Liver (tissue), 9 donors: Measurements from ENCODE around the gene BCAS1. TPM values are rescaled to one million over a fixed set of nuclear protein-coding genes. Genes with fewer than 3 reads are reported as not detected.

Source experiments
- DNase-seq: peaks from one replicate; pipeline ENCODE4 v3.0.0-alpha.2; 2017; ENCODE audit warnings: low spot score
- H3K27ac ChIP-seq, 2 donors: one replicate each; pipeline ENCODE4 v1.7.0; 2013; ENCODE audit warnings: inconsistent platforms in 2 of 2, low read length in 2 of 2, control low read depth in 1 of 2, low read depth in 1 of 2, mild to moderate bottlenecking in 1 of 2
- H3K27me3 ChIP-seq, 4 donors: one replicate each; pipeline versions ENCODE4 v1.6.1 to v1.7.0; 2013; ENCODE audit warnings: low read length in 3 of 4, inconsistent platforms in 1 of 4, mild to moderate bottlenecking in 1 of 4, moderate library complexity in 1 of 4; ENCODE audit not compliant: control insufficient read depth in 4 of 4, insufficient read depth in 4 of 4
- H3K36me3 ChIP-seq, 4 donors: one replicate each; pipeline versions ENCODE4 v1.6.1 to v1.7.0; 2013; ENCODE audit warnings: low read length in 3 of 4, mild to moderate bottlenecking in 3 of 4, low read depth in 1 of 4, moderate library complexity in 1 of 4; ENCODE audit not compliant: control insufficient read depth in 4 of 4, insufficient read depth in 3 of 4
- H3K4me1 ChIP-seq, 4 donors: one replicate each; pipeline versions ENCODE4 v1.6.1 to v1.7.0; 2013; ENCODE audit warnings: low read length in 3 of 4, mild to moderate bottlenecking in 3 of 4, moderate library complexity in 1 of 4; ENCODE audit not compliant: control insufficient read depth in 4 of 4, insufficient read depth in 4 of 4
- H3K4me3 ChIP-seq, 3 donors: one replicate each; pipeline versions ENCODE4 v1.6.1 to v1.7.0; 2013; ENCODE audit warnings: low read length in 3 of 3, control low read depth in 1 of 3, low read depth in 1 of 3, mild to moderate bottlenecking in 1 of 3
- H3K9ac ChIP-seq, 2 donors: one replicate each; pipeline ENCODE4 v1.7.0; 2013; ENCODE audit warnings: low read length in 2 of 2, mild to moderate bottlenecking in 2 of 2, moderate library complexity in 2 of 2, control low read depth in 1 of 2, low read depth in 1 of 2
- H3K9me3 ChIP-seq, 4 donors: one replicate each; pipeline versions ENCODE4 v1.6.1 to v1.7.0; 2013; ENCODE audit warnings: low read length in 3 of 4; ENCODE audit not compliant: control insufficient read depth in 4 of 4
- ATF3 ChIP-seq: IDR thresholded peaks from 2 replicates; pipeline ENCODE4 v1.6.1; 2016; ENCODE audit warnings: antibody characterized with exemption
- EGR1 ChIP-seq, 2 donors: IDR thresholded peaks; 2 replicates each; pipeline ENCODE4 v1.6.1; 2016 to 2018; ENCODE audit warnings: antibody characterized with exemption in 2 of 2, low read depth in 2 of 2
- FOXA2 ChIP-seq: IDR thresholded peaks from 2 replicates; pipeline ENCODE4 v1.6.1; 2016; ENCODE audit warnings: antibody characterized with exemption
- GABPA ChIP-seq, 2 donors: IDR thresholded peaks in 1 of 2; conservative IDR thresholded peaks in 1 of 2; 2 replicates each; pipeline ENCODE4 v1.6.1; 2016; ENCODE audit warnings: antibody characterized with exemption in 2 of 2, mild to moderate bottlenecking in 1 of 2, moderate library complexity in 1 of 2
- HNF4G ChIP-seq: IDR thresholded peaks from 2 replicates; pipeline ENCODE4 v1.6.1; 2016; ENCODE audit warnings: antibody characterized with exemption
- JUND ChIP-seq, 2 donors: IDR thresholded peaks; 2 replicates each; pipeline ENCODE4 v1.6.1; 2016; ENCODE audit warnings: antibody characterized with exemption in 2 of 2
- RAD21 ChIP-seq, 2 donors: IDR thresholded peaks; 2 replicates each; pipeline ENCODE4 v1.6.1; 2016; ENCODE audit warnings: antibody characterized with exemption in 2 of 2, mild to moderate bottlenecking in 2 of 2
- TAF1 ChIP-seq: conservative IDR thresholded peaks from 2 replicates; pipeline ENCODE4 v1.6.1; 2016; ENCODE audit warnings: antibody characterized with exemption, mild to moderate bottlenecking
- YY1 ChIP-seq: IDR thresholded peaks from 2 replicates; pipeline ENCODE4 v1.6.1; 2016; ENCODE audit warnings: antibody characterized with exemption, mild to moderate bottlenecking
- ZBTB33 ChIP-seq: IDR thresholded peaks from 2 replicates; pipeline ENCODE4 v1.6.1; 2016; ENCODE audit warnings: antibody characterized with exemption
- WGBS: extraction: QIAGEN DNeasy Blood & Tissue Kit; methylation state at CpG from one replicate; pipeline ENCODE4 v1.1.7; 2013; 5-methylcytosine and 5-hydroxymethylcytosine counted together
- polyA plus RNA-seq, 2 donors: library from polyadenylated mRNA; stranded (reverse) in 1 of 2; unstranded in 1 of 2; fragments of 200-250 nt in 1 of 2; fragments of >200 nt in 1 of 2; fragmentation: Nextera tagmentation in 1 of 2; extraction: Ambion mirVana in 1 of 2; gene quantifications; one replicate each; pipeline versions ENCODE4 v1.2.1 to v1.2.3, GENCODE V29; 2013 to 2015
- total RNA-seq, 2 donors: library from RNA; depleted of rRNA; stranded (reverse); fragments of >200 nt; gene quantifications; one replicate each; pipeline ENCODE4 v1.2.3, GENCODE V29; 2014
- donor health status: healthy.
- donor health status: healthy.
- donor health status: healthy.
- donor health status: healthy.
- donor health status: healthy.

The BCAS1 gene
- total and polyA plus RNA-seq, 4 donors = under 0.01 to 0.93 (median 0.04) TPM

GRCh38 chr20:53914781-53915445 lies 155.5 kb downstream of the BCAS1 start:
- Histone ChIP-seq H3K27me3 (no peaks in the 10 kb centered on the region), H3K4me3 (peak overlapping the region in 2 of 3 donors; percentile 68 to 69), H3K4me1 (peaks cover 1 to 25% (median 19%) of the 10 kb centered on the region in 4 donors), H3K27ac (peak overlapping the region; percentile 88 to 92), H3K36me3 (no peaks in the 10 kb centered on the region), H3K9ac (peak overlapping the region; percentile 69 to 95), H3K9me3 (no peaks in the 10 kb centered on the region)
- DNase-seq = no peak
- TF ChIP-seq GABPA (IDR thresholded peaks at IDR 0.05 in 1 of 2, conservative IDR thresholded peaks at IDR 0.05 in 1 of 2) = no peak
- no peak for TF ChIP-seq TAF1
- 55% methylated on average over 6 of the region's 6 CpGs for WGBS

- TF ChIP-seq YY1 (peak; percentile 44), JUND (IDR thresholded peaks at IDR 0.05) (no peak), FOXA2 (no peak), EGR1 (IDR thresholded peaks at IDR 0.05; ENCODE audit: low read depth in 2 of 2) (no peak), ATF3 (no peak), RAD21 (IDR thresholded peaks at IDR 0.05) (peak; percentile 17 to 50), TAF1 (no peak)
- Histone ChIP-seq H3K9ac (peak overlapping the region in 1 of 2 donors; percentile 0), H3K4me1 (peaks cover 1 to 25% (median 19%) of the 10 kb centered on the region in 4 donors), H3K36me3 (no peaks in the 10 kb centered on the region), H3K27ac (peak overlapping the region; percentile 88 to 92), H3K27me3 (no peaks in the 10 kb centered on the region), H3K9me3 (no peaks in the 10 kb centered on the region), H3K4me3 (no peak overlapping the region)
- WGBS = 34% methylated on average over 9 of the region's 9 CpGs
- DNase-seq = no peak
Observed at GRCh38 chr20:53914091-53914780, 156.2 kb downstream of the BCAS1 start.

GRCh38 chr20:53911301-53911700 lies 159.1 kb downstream of the BCAS1 start:
- H3K27ac ChIP-seq = no peak overlapping the region
- no peak for TF ChIP-seq HNF4G
- no peak for TF ChIP-seq TAF1
- TF ChIP-seq ZBTB33 = no peak
- peaks cover 0 to 18% (median 15%) of the 10 kb centered on the region in 4 donors for H3K4me1 ChIP-seq
- H3K27me3 ChIP-seq = no peaks in the 10 kb centered on the region
- WGBS = 80% methylated on average over 6 of the region's 6 CpGs
- no peak for DNase-seq
- no peak overlapping the region for H3K4me3 ChIP-seq
- no peaks in the 10 kb centered on the region for H3K36me3 ChIP-seq
- no peaks in the 10 kb centered on the region for H3K9me3 ChIP-seq
- H3K9ac ChIP-seq = no peak overlapping the region
